Tibial artery (tissue), 4 donors: ENCODE measurements around the gene HERC4.

ENCODE experiments used
- DNase-seq, 2 donors: peaks; one replicate each; pipeline ENCODE4 v3.0.0-alpha.2; 2019
- H3K27ac ChIP-seq, 2 donors: fragments of 200-600 bp; sonication (generic) in 1 of 2; 1 replicate in 1 of 2; 2 replicates in 1 of 2; pipeline ENCODE4 v1.5.1; 2018 to 2019; ENCODE audit warnings: mild to moderate bottlenecking in 1 of 2
- H3K27me3 ChIP-seq, 2 donors: fragments of 200-600 bp; sonication (generic) in 1 of 2; one replicate each; pipeline versions ENCODE4 v1.5.1 to v1.6.0; 2016 to 2019
- H3K36me3 ChIP-seq, 3 donors: fragments of 200-600 bp; sonication (generic) in 2 of 3; one replicate each; pipeline ENCODE4 v1.5.1; 2016 to 2019; ENCODE audit warnings: mild to moderate bottlenecking in 2 of 3
- H3K4me1 ChIP-seq, 4 donors: fragments of 200-600 bp; sonication (generic) in 2 of 4; 1 replicate in 3 of 4; 2 replicates in 1 of 4; pipeline ENCODE4 v1.5.1; 2016 to 2019
- H3K4me3 ChIP-seq, 2 donors: fragments of 200-600 bp; sonication (generic) in 1 of 2; 1 replicate in 1 of 2; 2 replicates in 1 of 2; pipeline ENCODE4 v1.5.1; 2018 to 2019; ENCODE audit warnings: mild to moderate bottlenecking in 2 of 2
- H3K9me3 ChIP-seq, 3 donors: fragments of 200-600 bp; sonication (generic) in 1 of 3; one replicate each; pipeline ENCODE4 v1.5.1; 2016 to 2019
- CTCF ChIP-seq, 2 experiments: fragments of 200-600 bp in 1 of 2; fragments of 450-650 bp in 1 of 2; IDR thresholded peaks; one replicate each; pipeline ENCODE4 v1.5.1; 2017 to 2019; ENCODE audit warnings: antibody characterized with exemption in 2 of 2, mild to moderate bottlenecking in 1 of 2, moderate library complexity in 1 of 2
- intact Hi-C: fragments of 100-400 bp; cut with DNase I; formaldehyde crosslinking; loops from one replicate; pipeline ENCODE4 v1.15.0; 2023; ENCODE audit warnings: low total_unique reads

HERC4 gene

GRCh38 chr10:68087685-68088401, 12.8 kb upstream of the HERC4 start:
- H3K27ac ChIP-seq: no peak overlapping the region
- H3K4me1 ChIP-seq: peaks cover 0 to 5% (median 0%) of the 10 kb centered on the region in 4 donors
- TF ChIP-seq CTCF (IDR thresholded peaks at IDR 0.05): no peak
- DNase-seq: no peak
- H3K4me3 ChIP-seq: no peak overlapping the region
- no peaks in the 10 kb centered on the region for H3K27me3 ChIP-seq
- H3K9me3 ChIP-seq: no peaks in the 10 kb centered on the region
- intact Hi-C loops: loop anchor here (5.0 kb wide), 1 partner anchor 69 kb away; no protein-coding TSS in a partner anchor
- no peaks in the 10 kb centered on the region for H3K36me3 ChIP-seq

GRCh38 chr10:68086910-68087684, 12.0 kb upstream of the HERC4 start:
- no peak for DNase-seq
- H3K27me3 ChIP-seq: no peaks in the 10 kb centered on the region
- H3K4me1 ChIP-seq: peaks cover 0 to 5% (median 0%) of the 10 kb centered on the region in 4 donors
- no peaks in the 10 kb centered on the region for H3K9me3 ChIP-seq
- no peak for TF ChIP-seq CTCF (IDR thresholded peaks at IDR 0.05)
- H3K36me3 ChIP-seq: no peaks in the 10 kb centered on the region
- intact Hi-C loops: loop anchor here (5.0 kb wide), 1 partner anchor 70 kb away; no protein-coding TSS in a partner anchor
- no peak overlapping the region for H3K27ac ChIP-seq
- H3K4me3 ChIP-seq: no peak overlapping the region

GRCh38 chr10:68086011-68086410, 10.9 kb upstream of the HERC4 start:
- peaks cover 0 to 5% (median 0%) of the 10 kb centered on the region in 4 donors for H3K4me1 ChIP-seq
- no peak for TF ChIP-seq CTCF (IDR thresholded peaks at IDR 0.05)
- intact Hi-C loops: loop anchor here (5.0 kb wide), 1 partner anchor 71 kb away; no protein-coding TSS in a partner anchor
- no peaks in the 10 kb centered on the region for H3K9me3 ChIP-seq
- no peak overlapping the region for H3K27ac ChIP-seq
- no peaks in the 10 kb centered on the region for H3K36me3 ChIP-seq
- no peak for DNase-seq
- H3K4me3 ChIP-seq: no peak overlapping the region
- no peaks in the 10 kb centered on the region for H3K27me3 ChIP-seq

GRCh38 chr10:68084469-68084868, 9.4 kb upstream of the HERC4 start:
- intact Hi-C loops: no loop called here
- no peak for DNase-seq
- H3K4me3 ChIP-seq: no peak overlapping the region
- no peaks in the 10 kb centered on the region for H3K27me3 ChIP-seq
- no peaks in the 10 kb centered on the region for H3K36me3 ChIP-seq
- no peak overlapping the region for H3K27ac ChIP-seq
- H3K4me1 ChIP-seq: peaks cover 0 to 5% (median 0%) of the 10 kb centered on the region in 4 donors
- TF ChIP-seq CTCF (IDR thresholded peaks at IDR 0.05): no peak
- no peaks in the 10 kb centered on the region for H3K9me3 ChIP-seq

- H3K27me3 ChIP-seq: no peaks in the 10 kb centered on the region
- intact Hi-C loops: no loop called here
- DNase-seq: no peak
- peaks cover 0 to 5% (median 0%) of the 10 kb centered on the region in 4 donors for H3K4me1 ChIP-seq
- no peak overlapping the region for H3K27ac ChIP-seq
- TF ChIP-seq CTCF (IDR thresholded peaks at IDR 0.05): no peak
- H3K4me3 ChIP-seq: no peak overlapping the region
- H3K36me3 ChIP-seq: no peaks in the 10 kb centered on the region
- no peaks in the 10 kb centered on the region for H3K9me3 ChIP-seq
These were observed 8.9 kb upstream of the HERC4 start for GRCh38 chr10:68083953-68084352.
